GM03348 (cell line): ENCODE results near the gene NUTM2G.
A peak's percentile ranks its signal among the peaks of the same experiment; 100 is the strongest.
"Not testable (repeated sequence)": the region's sequence is repeated elsewhere in the genome, so short reads cannot be mapped to it uniquely, and the experiment has no call there.

ENCODE experiments used
- DNase-seq: peaks from one replicate; pipeline ENCODE4 v3.0.0; 2012; ENCODE audit warnings: low spot score

Gene NUTM2G, protein sequence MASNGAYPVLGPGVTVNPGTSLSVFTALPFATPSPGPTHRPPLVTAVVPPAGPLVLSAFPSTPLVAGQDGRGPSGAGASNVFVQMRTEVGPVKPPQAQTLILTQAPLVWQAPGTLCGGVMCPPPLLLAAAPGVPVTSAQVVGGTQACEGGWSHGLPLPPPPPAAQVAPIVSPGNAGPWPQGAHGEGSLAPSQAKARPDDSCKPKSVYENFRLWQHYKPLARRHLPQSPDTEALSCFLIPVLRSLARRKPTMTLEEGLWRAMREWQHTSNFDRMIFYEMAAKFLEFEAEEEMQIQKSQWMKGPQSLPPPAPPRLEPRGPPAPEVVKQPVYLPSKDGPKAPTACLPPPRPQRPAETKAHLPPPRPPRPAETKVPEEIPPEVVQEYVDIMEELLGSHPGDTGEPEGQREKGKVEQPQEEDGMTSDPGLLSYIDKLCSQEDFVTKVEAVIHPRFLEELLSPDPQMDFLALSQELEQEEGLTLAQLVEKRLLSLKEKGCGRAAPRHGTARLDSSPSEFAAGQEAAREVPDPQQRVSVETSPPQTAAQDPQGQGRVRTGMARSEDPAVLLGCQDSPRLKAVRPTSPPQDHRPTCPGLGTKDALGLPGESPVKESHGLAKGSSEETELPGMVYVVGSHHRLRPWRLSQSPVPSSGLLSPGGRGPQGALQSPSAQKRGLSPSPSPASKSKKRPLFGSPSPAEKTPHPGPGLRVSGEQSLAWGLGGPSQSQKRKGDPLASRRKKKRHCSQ

DNA sequence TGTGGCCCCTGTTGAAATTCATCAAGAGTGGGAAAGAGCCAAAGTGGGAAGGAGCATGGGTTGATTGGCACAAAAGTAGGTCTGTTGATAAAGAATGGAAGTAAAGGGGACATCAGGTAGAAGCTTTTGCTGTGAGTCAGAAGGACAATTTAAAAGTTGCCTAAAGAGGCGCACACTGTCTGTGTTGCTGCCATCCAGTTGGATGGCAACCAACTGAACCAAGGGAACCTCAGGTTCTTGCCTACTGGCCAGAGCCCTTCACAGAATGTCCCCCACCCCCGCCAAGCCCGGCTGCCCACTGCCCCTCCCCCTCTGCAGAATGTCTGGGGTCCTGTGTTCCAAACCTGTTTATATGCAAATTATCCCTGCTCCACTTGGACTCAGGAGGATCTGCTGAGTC, at the start of gene NUTM2G:
Gene NUTM2G (plus strand): TSS at position 301 of the 400 bp plus-strand sequence. CDS start 182 bp downstream, outside the sequence.
- not testable (repeated sequence) for DNase-seq

GRCh38 chr9:96883922-96884321, 44.7 kb upstream of the NUTM2G start:
- DNase-seq = no peak

DNA sequence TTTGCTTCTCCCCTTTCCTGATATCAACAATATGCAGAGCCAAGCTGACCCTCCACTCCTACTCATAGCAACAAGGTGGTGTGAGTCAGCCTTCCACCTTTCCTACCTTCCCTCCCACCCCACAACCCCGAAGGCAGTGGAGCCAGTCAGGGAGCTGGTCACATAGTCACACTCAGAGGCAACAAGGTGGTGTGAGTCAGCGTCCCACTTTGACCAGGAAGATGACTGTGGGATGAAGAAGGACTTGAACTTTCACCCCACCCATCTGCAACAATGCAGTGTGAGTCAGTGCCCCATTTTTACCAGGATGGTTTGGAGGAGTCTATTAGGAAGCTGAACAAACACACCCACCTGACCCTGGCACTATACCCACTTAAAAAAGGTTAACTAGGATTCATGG, 44.2 kb upstream of the NUTM2G start:
- DNase-seq = peak; percentile 46

DNA sequence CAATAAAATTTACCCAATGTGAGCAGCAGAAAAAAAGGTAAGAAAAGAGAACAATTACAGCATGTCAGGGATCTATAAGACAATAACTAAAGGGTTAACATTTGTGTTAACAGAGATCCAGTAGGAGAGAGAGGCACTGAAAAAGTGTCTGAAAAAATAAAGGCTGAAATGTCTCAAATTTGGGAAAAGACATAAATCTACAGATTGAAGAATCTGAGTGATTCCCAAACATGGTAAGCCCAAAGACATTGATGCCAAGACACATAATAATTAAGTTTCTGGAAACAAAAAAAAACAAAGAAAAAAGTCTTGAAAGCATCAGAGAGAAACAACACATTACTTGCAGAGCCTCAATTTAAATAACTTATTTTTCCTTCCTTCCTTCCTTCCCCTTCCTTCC, 43.2 kb upstream of the NUTM2G start:
- DNase-seq = no peak

- DNase-seq = no peak
These were observed 40.1 kb upstream of the NUTM2G start for GRCh38 chr9:96888591-96888990.

GRCh38 chr9:96892131-96892530, 36.5 kb upstream of the NUTM2G start:
- no peak for DNase-seq

DNA sequence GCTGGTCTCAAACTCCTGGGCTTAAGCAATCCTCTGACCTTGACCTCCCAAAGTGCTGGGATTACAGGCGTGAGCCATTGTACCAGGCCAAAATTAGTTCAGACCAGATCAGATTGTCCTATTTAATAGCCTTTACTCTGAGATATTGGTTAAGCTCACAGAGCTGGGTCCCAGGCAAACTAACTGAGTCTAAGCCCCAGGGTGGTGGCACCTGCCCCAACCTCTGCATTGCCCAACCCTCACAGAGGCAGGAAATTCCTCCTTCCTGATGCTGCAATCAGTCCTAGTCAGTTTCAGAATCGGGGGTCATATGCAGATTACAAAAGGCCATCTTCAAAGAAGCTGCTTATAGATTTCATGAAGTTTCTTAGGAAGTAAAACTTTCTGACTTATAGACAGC, 28.6 kb upstream of the NUTM2G start:
- DNase-seq = not testable (repeated sequence)

DNA sequence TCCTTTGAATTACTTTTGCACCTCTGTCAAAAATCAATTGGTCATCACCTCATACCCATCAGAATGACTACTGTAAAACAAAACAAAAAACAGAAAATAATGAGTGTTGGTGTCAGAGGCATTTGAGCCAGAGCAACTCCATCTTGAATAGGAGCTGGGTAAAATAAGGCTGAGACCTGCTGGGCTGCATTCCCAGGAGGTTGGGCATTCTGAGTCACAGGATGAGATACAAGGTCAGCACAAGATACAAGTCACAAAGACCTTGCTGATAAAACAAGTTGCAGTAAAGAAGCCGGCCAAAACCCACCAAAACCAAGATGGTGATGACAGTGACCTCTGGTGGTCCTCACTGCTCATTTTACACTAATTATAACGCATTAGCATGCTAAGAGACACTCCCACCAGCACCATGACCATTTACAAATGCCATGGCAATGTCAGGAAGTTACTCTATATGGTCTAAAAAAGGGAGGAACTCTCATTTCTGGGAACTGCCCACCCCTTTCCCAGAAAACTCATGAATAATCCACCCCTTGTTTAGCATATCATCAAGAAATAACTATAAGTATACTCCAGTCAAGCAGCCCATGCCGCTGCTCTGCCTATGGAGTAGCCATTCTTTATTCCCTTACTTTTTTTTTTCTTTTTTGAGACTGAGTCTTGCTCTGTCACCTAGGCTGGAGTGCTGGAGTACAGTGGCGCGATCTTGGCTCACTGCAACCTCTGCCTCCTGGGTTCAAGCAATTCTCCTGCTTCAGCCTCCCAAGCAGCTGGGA, 23.5 kb upstream of the NUTM2G start:
- DNase-seq = not testable (repeated sequence)

GRCh38 chr9:96908479-96908878, 20.2 kb upstream of the NUTM2G start:
- not testable (repeated sequence) for DNase-seq

DNA sequence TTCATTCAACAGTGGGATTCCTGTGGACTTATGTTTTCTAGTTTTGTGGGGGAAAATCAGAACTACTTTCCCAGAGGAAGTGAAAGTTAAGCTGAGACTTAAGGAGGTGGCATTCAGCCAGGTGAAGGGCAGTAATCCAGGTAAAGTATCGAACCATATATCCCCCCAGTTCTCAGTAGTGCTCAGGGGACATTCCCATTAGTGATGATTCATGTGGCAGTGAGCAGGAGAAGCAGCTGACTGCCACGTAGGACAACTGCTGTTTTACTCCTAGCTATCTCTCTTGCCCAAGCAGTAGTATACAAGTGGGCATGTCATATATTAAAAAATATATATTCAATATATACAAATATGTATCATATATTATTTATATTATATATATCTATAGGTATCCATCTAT, 13.1 kb upstream of the NUTM2G start:
- DNase-seq = not testable (repeated sequence)

DNA sequence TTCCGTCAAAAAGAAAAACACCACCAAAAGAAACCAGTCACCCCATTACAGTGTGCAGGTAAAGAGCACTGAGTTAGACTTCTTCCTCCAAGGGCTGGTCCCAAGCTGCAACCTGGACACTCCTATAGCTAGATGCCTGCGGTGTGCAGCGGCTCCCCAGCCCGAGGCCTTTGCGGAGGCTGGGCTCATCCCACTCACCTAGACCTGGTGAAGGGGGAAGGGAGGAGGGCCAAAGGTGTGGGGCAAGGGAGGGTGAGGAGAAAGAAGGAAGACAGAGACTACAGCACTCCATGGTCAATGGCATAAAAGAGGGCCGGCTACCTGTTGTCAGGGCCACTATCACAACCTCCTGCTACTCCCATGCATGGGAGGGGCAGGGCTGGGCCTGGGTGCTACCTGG, 12.1 kb upstream of the NUTM2G start:
- DNase-seq = not testable (repeated sequence)

DNA sequence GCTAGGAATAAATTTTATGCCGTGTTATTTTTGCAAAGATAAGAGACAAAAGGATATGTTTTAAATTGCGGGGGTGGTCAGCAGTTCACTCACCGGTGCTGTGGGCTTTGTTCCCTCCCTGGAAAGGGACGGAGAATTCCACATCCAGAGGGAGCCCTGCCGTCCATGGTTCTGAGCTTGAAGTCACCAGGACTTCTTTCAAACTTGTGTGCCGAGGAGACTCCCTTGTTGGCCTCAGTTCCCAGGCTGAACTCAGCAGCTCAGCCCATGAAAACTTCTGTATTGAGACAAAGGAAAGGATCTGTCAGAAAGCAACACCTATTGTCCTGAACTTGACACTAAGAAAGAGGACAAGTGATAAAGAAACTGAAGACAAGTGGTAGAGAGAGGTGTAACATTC, 10.1 kb upstream of the NUTM2G start:
- DNase-seq = not testable (repeated sequence)

- not testable (repeated sequence) for DNase-seq
These were observed 7.8 kb upstream of the NUTM2G start for GRCh38 chr9:96920803-96921202.

- not testable (repeated sequence) for DNase-seq
These were observed 3.1 kb upstream of the NUTM2G start for GRCh38 chr9:96925587-96925986.

DNA sequence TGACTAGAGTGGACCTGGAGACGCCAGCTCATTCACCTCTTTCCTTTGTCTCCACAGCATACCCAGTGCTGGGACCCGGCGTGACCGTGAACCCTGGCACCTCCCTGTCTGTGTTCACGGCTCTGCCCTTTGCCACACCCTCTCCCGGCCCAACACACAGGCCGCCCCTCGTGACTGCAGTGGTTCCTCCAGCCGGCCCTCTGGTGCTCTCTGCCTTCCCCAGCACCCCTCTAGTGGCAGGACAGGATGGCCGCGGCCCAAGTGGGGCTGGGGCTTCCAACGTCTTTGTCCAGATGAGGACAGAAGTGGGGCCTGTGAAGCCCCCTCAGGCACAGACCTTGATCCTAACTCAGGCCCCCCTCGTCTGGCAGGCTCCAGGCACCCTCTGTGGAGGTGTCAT, 3.0 kb downstream of the NUTM2G start:
- DNase-seq = not testable (repeated sequence)

DNA sequence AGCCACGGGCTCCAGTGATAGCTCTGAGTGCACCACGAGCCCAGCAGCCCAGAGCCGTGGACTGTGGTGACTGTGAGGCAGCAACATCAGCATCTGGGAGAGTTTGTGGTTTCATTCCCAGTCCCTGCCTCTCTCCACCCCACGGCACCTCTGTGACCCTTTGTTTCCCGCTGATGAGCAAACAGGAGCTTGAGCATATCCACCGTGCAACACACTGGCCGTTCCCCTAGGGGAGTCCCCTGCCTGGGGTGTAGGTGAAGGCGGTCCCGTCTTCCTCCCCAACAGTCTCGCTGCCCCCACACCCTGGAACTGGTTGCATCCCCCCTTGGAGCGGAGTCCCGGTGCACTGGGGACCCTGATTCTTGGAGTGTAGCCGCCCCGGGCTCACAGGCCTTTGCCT, 5.5 kb downstream of the NUTM2G start:
- not testable (repeated sequence) for DNase-seq

DNA sequence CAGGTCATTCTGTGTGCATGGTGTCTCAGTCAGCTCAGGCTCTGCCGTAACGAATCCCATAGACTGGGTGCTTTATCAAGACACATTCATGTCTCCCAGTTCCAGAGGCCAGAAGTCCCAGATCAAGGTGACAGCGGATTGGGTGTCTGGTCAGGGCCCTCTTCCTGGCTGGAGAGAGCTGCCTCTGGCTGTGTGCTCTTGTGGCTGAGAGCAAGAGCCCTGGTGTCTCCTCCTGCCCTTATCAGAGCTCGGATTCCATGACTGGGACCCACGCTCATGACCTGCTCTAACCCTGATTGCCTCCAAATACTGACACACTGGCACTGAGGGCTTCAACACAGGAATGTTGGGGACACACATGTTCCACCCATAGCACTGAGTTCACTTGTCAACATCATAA, 6.1 kb downstream of the NUTM2G start:
- DNase-seq = not testable (repeated sequence)

- DNase-seq = peak; percentile 1
These were observed 6.8 kb downstream of the NUTM2G start for GRCh38 chr9:96935401-96935800.

DNA sequence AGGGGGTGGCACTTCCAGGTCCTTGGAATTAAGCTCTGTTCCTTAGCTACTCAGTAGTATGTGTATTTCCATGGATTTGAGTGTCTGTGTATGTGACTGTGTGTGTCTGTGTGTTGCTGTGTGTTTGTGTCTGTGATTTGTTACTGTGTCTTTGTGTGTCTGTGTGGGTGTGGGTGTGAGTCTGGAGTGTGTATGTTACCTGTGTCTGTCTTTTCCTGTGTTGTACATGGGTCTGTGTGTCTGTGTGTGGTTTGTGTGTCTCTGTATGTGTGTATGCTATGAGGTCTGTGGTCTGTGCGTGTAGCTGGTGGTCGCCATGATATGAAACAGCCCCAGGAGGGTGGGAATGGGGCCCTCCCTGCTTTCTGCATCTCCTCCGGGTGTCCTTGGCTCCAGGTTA, 8.8 kb downstream of the NUTM2G start:
- not testable (repeated sequence) for DNase-seq

GRCh38 chr9:96938957-96939665, 10.5 kb downstream of the NUTM2G start:
- DNase-seq = not testable (repeated sequence)

- not testable (repeated sequence) for DNase-seq
These were observed 12.3 kb downstream of the NUTM2G start for GRCh38 chr9:96940982-96941381.

DNA sequence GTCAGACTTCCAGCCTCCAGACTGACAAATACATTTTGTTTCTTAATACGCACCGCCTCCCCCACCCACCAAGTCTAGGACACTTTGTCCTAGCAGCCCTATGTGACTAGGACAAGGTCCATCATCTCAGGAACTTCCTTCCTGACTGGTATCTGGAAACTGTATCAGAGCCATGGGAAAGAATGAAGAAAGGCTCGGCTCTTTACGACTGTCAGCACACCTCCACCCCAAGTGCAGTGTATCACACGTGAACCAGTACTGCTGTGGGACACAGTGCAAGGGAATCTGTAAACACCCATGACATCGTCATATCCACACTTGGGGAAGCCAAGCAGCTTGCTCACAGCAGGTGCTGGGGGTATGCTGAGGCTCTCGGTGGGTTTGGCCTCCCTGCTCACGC, 13.0 kb downstream of the NUTM2G start:
- DNase-seq = not testable (repeated sequence)
